ENCODE results near the gene SPTBN4. TPM values are rescaled to one million over a fixed set of nuclear protein-coding genes. Genes with fewer than 3 reads are reported as not detected.
A peak's percentile ranks its signal among the peaks of the same experiment; 100 is the strongest.

SPTBN4 gene
- total RNA-seq, 2 donors from 2014 or later: 0.29 to 0.74 TPM

GRCh38 chr19:40549007-40549708 is 82.4 kb downstream of the SPTBN4 start:
- Histone ChIP-seq H3K36me3 (no peaks in the 10 kb centered on the region), H3K27ac (no peak overlapping the region), H3K27me3 (peaks cover 6% of the 10 kb centered on the region), H3K4me1 (no peaks in the 10 kb centered on the region), H3K9me3 (no peaks in the 10 kb centered on the region), H3K4me3 (no peak overlapping the region), H3K9ac (ENCODE audit: low read depth in 2 of 2, low read length in 2 of 2) (no peak overlapping the region)
- TF ChIP-seq CTCF (IDR thresholded peaks at IDR 0.05): peak; percentile 40
- peak; percentile 61 for DNase-seq
- intact Hi-C loops (cut with DNase I): loop anchor here (5.0 kb wide), 1 partner anchor 48 kb away; no protein-coding TSS in a partner anchor

- intact Hi-C loops (cut with DNase I): loop anchor here (5.0 kb wide), 1 partner anchor 81 kb away; no protein-coding TSS in a partner anchor
- no peak for TF ChIP-seq CTCF (IDR thresholded peaks at IDR 0.05)
- no peak overlapping the region for H3K9ac ChIP-seq (ENCODE audit: low read depth in 2 of 2, low read length in 2 of 2)
Measured at GRCh38 chr19:40550951-40551350, 84.2 kb downstream of the SPTBN4 start.

GRCh38 chr19:40552848-40553247 is 86.0 kb downstream of the SPTBN4 start:
- intact Hi-C loops (cut with DNase I): loop anchor here (5.0 kb wide), 1 partner anchor 79 kb away; no protein-coding TSS in a partner anchor
- Histone ChIP-seq H3K27me3 (peaks cover 14% of the 10 kb centered on the region), H3K4me1 (no peaks in the 10 kb centered on the region), H3K9me3 (no peaks in the 10 kb centered on the region), H3K4me3 (no peak overlapping the region), H3K9ac (ENCODE audit: low read depth in 2 of 2, low read length in 2 of 2) (no peak overlapping the region), H3K27ac (no peak overlapping the region), H3K36me3 (no peaks in the 10 kb centered on the region)
- no peak for DNase-seq
- TF ChIP-seq CTCF (IDR thresholded peaks at IDR 0.05): no peak

More at GRCh38 chr19:40550951-40551350, 84.2 kb downstream of the SPTBN4 start:
- Histone ChIP-seq H3K9me3 (no peaks in the 10 kb centered on the region), H3K36me3 (no peaks in the 10 kb centered on the region), H3K27ac (no peak overlapping the region), H3K4me1 (no peaks in the 10 kb centered on the region), H3K27me3 (peaks cover 14% of the 10 kb centered on the region), H3K4me3 (no peak overlapping the region)
- DNase-seq: no peak

GRCh38 chr19:40553885-40554857 is 87.4 kb downstream of the SPTBN4 start:
- Histone ChIP-seq H3K4me1 (no peaks in the 10 kb centered on the region), H3K27ac (no peak overlapping the region), H3K4me3 (no peak overlapping the region), H3K36me3 (no peaks in the 10 kb centered on the region), H3K27me3 (peaks cover 14% of the 10 kb centered on the region), H3K9me3 (no peaks in the 10 kb centered on the region), H3K9ac (ENCODE audit: low read depth in 2 of 2, low read length in 2 of 2) (no peak overlapping the region)
- TF ChIP-seq CTCF (IDR thresholded peaks at IDR 0.05): no peak
- no peak for DNase-seq
- intact Hi-C loops (cut with DNase I): loop anchor here (5.0 kb wide), 1 partner anchor 78 kb away; no protein-coding TSS in a partner anchor

- H3K27me3 ChIP-seq: peaks cover 14% of the 10 kb centered on the region
Measured at GRCh38 chr19:40555978-40556689, 89.3 kb downstream of the SPTBN4 start.

More at GRCh38 chr19:40555978-40556689, 89.3 kb downstream of the SPTBN4 start:
- Histone ChIP-seq H3K9ac (ENCODE audit: low read depth in 2 of 2, low read length in 2 of 2) (no peak overlapping the region), H3K9me3 (no peaks in the 10 kb centered on the region), H3K4me3 (no peak overlapping the region), H3K36me3 (no peaks in the 10 kb centered on the region), H3K4me1 (no peaks in the 10 kb centered on the region), H3K27ac (no peak overlapping the region)
- TF ChIP-seq CTCF (IDR thresholded peaks at IDR 0.05): no peak
- DNase-seq: no peak
- intact Hi-C loops (cut with DNase I): no loop called here
